GM12878 (cell line): ENCODE results near the gene C11orf65.

Experiments
- CHD2 ChIP-seq: IDR thresholded peaks from 2 replicates; pipeline ENCODE4 v1.6.1; 2011; ENCODE audit warnings: low read depth, low read length, improper control_type of control experiment, borderline replicate concordance
- HCFC1 ChIP-seq: fragments of 150-350 bp; IDR thresholded peaks from 2 replicates; pipeline ENCODE4 v1.6.1; 2014; ENCODE audit warnings: low read length
- POLR2A ChIP-seq: IDR thresholded peaks from 2 replicates; pipeline ENCODE4 v1.6.1; 2011; ENCODE audit warnings: low read depth, mild to moderate bottlenecking, low read length
- RFX5 ChIP-seq: IDR thresholded peaks from 2 replicates; pipeline ENCODE4 v1.6.1; 2011; ENCODE audit warnings: low read depth, low read length, improper control_type of control experiment
- TF ChIP-seq, protein P1 (sequence below): IDR thresholded peaks from 2 replicates; pipeline ENCODE4 v1.6.1; 2011; ENCODE audit warnings: borderline replicate concordance, low read depth, mild to moderate bottlenecking, moderate library complexity, low read length; ENCODE audit not compliant: insufficient read depth, poor library complexity, severe bottlenecking
- TF ChIP-seq, protein P2 (sequence below), 3 experiments: IDR thresholded peaks in 2 of 3; conservative IDR thresholded peaks in 1 of 3; 2 replicates each; pipeline ENCODE4 v1.5.1; 2011; ENCODE audit warnings: low read depth in 3 of 3, low read length in 3 of 3, mild to moderate bottlenecking in 3 of 3, control low read depth in 2 of 3, moderate library complexity in 2 of 3, inconsistent platforms in 1 of 3, mixed read lengths in 1 of 3; ENCODE audit not compliant: control insufficient read depth in 2 of 3, insufficient read depth in 1 of 3; ENCODE audit errors: extremely low read depth in 1 of 3

DNA sequence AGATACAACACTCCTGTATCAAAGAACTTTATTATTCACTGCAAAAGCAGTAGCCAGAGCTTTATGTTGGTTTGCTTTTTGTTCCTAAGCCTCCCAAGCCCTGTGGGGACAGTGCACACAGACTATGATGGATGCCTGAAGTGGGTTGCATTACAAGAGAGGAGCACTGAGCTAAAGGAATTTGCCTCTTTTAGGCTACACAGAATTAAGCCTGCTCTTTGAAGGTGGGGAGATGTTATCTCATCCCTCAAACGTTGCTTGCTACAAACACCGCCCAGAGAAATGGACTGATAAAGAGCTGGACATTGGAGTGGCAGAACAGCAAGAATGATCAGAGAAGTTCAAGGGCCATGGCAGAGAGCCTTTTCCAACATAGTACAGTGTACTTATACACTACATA lies 33.4 kb upstream of the C11orf65 start:
- TF ChIP-seq, protein P1, sequence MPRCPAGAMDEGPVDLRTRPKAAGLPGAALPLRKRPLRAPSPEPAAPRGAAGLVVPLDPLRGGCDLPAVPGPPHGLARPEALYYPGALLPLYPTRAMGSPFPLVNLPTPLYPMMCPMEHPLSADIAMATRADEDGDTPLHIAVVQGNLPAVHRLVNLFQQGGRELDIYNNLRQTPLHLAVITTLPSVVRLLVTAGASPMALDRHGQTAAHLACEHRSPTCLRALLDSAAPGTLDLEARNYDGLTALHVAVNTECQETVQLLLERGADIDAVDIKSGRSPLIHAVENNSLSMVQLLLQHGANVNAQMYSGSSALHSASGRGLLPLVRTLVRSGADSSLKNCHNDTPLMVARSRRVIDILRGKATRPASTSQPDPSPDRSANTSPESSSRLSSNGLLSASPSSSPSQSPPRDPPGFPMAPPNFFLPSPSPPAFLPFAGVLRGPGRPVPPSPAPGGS, result no peak
- TF ChIP-seq POLR2A (no peak), RFX5 (no peak), CHD2 (no peak), HCFC1 (no peak)
- TF ChIP-seq, protein P2, sequence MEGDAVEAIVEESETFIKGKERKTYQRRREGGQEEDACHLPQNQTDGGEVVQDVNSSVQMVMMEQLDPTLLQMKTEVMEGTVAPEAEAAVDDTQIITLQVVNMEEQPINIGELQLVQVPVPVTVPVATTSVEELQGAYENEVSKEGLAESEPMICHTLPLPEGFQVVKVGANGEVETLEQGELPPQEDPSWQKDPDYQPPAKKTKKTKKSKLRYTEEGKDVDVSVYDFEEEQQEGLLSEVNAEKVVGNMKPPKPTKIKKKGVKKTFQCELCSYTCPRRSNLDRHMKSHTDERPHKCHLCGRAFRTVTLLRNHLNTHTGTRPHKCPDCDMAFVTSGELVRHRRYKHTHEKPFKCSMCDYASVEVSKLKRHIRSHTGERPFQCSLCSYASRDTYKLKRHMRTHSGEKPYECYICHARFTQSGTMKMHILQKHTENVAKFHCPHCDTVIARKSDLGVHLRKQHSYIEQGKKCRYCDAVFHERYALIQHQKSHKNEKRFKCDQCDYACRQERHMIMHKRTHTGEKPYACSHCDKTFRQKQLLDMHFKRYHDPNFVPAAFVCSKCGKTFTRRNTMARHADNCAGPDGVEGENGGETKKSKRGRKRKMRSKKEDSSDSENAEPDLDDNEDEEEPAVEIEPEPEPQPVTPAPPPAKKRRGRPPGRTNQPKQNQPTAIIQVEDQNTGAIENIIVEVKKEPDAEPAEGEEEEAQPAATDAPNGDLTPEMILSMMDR (IDR thresholded peaks at IDR 0.05 in 2 of 3, conservative IDR thresholded peaks at IDR 0.05 in 1 of 3; ENCODE audit: control insufficient read depth in 2 of 3, extremely low read depth in 1 of 3, insufficient read depth in 1 of 3, low read depth in 3 of 3, low read length in 3 of 3), result no peak
